ENCODE data around the gene DOCK2.
A peak's percentile ranks its signal among the peaks of the same experiment; 100 is the strongest.
"Not testable (repeated sequence)": the region's sequence is repeated elsewhere in the genome, so short reads cannot be mapped to it uniquely, and the experiment has no call there.

DOCK2 gene

DNA sequence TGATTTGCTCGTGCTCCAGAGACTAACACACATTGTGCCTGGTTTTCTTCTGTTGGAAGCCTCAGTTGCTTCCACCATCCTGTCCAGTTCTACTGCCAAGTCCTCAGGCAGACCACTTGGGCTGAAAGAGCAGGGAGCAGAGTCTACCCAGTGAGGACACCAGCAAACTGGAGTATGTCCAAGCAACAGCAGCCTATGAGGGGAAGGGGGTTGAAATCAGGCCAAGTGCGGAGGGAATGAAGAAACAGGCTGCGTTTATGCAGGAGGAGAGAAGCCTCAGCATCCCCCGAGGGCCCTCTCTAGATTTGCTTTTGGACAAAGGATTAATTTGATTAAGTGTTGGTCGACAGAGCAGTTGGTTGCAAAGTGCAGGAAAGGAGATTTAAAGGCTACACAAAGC, 14.5 kb downstream of the DOCK2 start:
- no peak for DNase-seq (ENCODE audit: insufficient read length, low spot score)
- no peak for FAIRE-seq
- no peak for TF ChIP-seq POLR2A (IDR thresholded peaks at IDR 0.05; ENCODE audit: low read depth, low read length)

DNA sequence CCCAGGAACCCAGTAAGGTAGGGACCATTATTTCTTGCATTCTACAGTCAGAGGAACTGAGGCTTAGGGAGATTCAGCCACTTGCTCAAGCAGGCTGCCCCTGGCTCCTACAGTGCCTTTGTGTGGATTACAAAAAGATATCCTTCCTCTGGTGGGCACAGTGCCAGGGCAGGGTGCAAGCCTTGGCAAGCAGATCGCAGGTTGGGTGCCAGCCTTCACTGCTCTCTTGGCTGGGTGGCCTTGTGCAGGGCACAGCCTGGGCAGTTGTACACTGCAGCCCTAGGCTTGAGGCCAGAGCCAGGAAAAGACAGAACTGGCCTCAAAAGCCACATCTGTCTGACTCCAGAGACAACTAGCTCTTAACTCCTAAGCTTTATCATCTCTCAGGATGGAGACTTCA, 15.0 kb downstream of the DOCK2 start:
- DNase-seq (ENCODE audit: insufficient read length, low spot score) (no peak), FAIRE-seq (no peak)
- no peak for TF ChIP-seq POLR2A (IDR thresholded peaks at IDR 0.05; ENCODE audit: low read depth, low read length)

- FAIRE-seq (no peak), DNase-seq (ENCODE audit: insufficient read length, low spot score) (no peak)
- TF ChIP-seq POLR2A (IDR thresholded peaks at IDR 0.05; ENCODE audit: low read depth, low read length), result no peak
Observed at GRCh38 chr5:169653091-169653490, 16.0 kb downstream of the DOCK2 start.

DNA sequence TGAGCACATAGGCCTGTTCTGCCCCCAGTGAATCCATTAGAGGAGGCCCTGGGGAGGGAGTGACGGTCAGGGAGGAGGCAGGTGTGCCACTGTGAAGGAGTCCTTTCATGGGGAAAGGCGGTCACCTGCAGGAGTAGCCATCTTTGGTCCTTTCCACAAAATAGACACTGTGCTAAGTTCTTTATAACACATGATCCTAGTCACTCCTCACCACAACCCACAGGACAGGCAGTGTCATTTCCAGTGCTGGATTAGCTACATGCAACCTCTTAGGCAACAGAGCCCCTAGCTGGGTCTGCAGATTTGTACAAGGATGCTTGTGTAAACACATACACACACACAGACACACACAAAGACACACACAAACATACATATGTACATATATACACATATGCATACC, 18.3 kb downstream of the DOCK2 start:
- DNase-seq (ENCODE audit: insufficient read length, low spot score), result no peak
- no peak for TF ChIP-seq POLR2A (IDR thresholded peaks at IDR 0.05; ENCODE audit: low read depth, low read length)
- no peak for FAIRE-seq

DNA sequence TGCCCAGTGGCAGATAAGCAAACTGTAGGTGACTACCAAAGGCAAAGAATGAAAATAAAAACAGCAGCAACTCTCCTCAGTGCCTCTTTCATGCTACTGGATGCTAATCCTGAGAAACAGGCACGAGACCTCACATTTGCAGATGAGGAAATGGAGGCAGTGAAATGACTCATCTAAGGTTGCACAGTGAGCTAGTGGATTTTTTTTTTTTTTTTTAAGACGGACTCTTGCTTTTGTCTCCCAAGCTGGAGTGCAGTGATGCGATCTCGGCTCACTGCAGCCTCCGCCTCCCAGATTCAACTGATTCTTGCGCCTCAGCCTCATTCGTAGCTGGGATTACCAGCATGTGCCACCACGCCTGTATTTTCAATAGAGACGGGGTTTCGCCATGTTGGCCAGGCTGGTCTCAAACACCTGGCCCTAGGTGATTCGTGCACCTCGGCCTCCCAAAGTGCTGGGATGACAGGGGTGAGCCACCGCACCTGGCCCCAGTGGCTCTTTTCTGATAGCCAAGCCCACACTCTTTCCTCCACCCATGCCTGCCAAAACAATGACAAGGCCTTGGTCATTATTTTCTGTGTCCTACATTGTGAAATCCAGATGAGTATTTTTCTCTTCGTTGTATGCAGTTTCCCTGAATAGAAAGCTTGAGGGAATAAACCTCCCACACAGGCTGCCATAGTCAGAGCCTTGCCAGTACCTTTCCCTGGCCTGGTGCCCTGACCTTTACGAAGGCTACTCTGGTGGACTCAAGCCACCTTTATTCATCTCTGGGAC, 19.2 kb downstream of the DOCK2 start:
- FAIRE-seq (no peak), DNase-seq (ENCODE audit: insufficient read length, low spot score) (no peak)
- TF ChIP-seq POLR2A (IDR thresholded peaks at IDR 0.05; ENCODE audit: low read depth, low read length), result no peak

- no peak for FAIRE-seq
- no peak for TF ChIP-seq POLR2A (IDR thresholded peaks at IDR 0.05; ENCODE audit: low read depth, low read length)
Observed at GRCh38 chr5:169657127-169657526, 20.1 kb downstream of the DOCK2 start.

DNA sequence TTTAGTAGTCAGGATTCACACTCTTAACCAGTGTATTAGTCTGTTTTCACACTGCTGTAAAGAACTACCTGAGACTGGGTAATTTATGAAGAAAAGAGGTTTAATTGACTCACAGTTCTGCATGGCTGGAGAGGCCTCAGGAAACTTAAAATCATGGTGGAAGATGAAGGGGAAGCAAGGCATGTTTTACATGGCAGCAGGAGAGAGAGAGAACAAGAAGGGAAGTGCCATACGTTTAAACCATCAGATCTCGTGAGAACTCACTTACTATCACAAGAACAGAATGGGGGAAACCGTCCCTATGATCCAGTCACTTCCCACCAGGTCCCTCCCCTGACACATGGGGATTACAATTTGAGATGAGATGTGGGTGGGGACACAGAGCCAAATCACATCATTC, 25.4 kb downstream of the DOCK2 start:
- not testable (repeated sequence) for DNase-seq (ENCODE audit: insufficient read length, low spot score); FAIRE-seq

More at GRCh38 chr5:169657127-169657526, 20.1 kb downstream of the DOCK2 start:
- DNase-seq (ENCODE audit: insufficient read length, low spot score), result no peak

DNA sequence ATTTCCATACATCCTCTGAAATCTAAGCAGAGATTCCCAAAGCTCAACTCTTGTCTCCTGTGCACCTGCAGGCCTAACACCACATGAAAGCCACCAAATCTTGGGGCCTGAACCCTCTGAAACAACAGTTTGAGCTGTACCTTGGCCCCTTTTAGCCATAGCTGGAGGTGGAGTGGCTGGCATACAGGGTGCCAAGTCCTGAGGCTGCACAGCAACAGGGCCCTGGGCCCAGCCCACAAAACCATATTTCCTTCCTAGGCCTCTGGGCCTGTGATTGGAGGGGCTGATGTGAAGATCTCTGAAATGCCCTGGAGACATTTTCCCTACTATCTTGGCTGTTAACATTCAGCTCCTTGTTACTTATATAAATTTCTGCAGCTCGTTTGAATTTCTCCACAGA, 26.5 kb downstream of the DOCK2 start:
- FAIRE-seq, result no peak

DNA sequence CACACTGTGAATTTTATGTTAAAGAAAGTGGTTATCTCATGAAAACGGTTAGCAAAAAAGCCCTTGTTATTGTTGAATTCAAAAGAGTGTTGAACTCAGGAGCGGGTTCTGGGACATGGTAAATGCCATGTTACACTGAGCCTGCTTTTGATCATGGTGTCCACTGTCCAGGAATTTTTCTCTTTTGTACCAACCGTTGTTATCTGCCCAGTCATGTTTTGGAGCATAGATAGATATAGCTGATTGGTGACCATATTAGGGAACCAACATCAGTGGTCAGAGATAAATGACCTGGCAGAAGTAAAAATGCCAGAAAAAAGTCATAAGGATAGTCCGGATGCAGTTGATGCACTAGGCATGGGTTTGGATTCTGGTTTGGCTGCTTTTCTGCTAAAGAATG, 29.3 kb downstream of the DOCK2 start:
- DNase-seq (ENCODE audit: insufficient read length, low spot score) (no peak), FAIRE-seq (no peak)
- TF ChIP-seq POLR2A (IDR thresholded peaks at IDR 0.05; ENCODE audit: low read depth, low read length), result no peak

More for the DNA sequence above, 26.5 kb downstream of the DOCK2 start:
- TF ChIP-seq POLR2A (IDR thresholded peaks at IDR 0.05; ENCODE audit: low read depth, low read length), result no peak
- no peak for DNase-seq (ENCODE audit: insufficient read length, low spot score)

DNA sequence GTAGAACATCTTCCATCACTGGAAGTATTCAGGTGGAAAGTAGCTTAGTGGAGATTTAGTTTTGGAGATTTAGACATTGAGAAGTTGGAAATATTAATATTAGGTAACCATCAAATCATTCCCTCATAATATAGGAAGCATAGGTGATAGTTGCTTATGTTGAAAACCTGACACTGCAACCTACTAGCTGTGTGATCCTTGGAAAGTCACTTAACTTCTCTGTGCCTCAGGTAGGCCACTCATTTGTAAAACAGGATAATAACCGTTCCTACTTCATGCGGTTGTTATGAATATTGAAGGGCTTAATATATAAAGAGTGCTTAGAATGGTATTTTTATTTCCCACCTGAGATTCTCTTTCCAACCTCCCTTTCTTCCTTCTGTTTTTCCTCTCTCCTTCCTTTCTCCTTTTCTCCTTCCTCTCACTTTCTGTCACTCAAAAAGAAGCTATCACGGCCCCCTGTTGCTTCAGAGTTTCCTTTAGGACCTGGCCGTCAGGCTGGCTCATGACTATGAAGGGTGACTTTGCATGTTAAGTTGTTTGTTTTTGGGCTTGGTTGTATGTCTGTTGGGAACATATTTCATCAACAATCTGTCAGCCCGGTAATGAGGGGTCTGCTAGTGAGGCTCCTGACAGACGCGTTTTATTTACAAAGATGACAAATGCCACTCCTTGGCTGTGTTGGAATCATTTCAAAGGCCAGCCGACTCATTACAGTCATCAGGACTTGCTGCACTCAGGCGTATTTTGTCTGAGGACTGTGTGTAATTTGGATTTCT, 31.0 kb downstream of the DOCK2 start:
- TF ChIP-seq POLR2A (IDR thresholded peaks at IDR 0.05; ENCODE audit: low read depth, low read length), result no peak
- DNase-seq (ENCODE audit: insufficient read length, low spot score), result no peak
- no peak for FAIRE-seq

GRCh38 chr5:169668732-169669131, 31.7 kb downstream of the DOCK2 start:
- FAIRE-seq, result no peak
- DNase-seq (ENCODE audit: insufficient read length, low spot score), result no peak
- TF ChIP-seq POLR2A (IDR thresholded peaks at IDR 0.05; ENCODE audit: low read depth, low read length), result no peak

GRCh38 chr5:169670769-169671525, 33.9 kb downstream of the DOCK2 start:
- no peak for DNase-seq (ENCODE audit: insufficient read length, low spot score)
- FAIRE-seq, result no peak
- no peak for TF ChIP-seq POLR2A (IDR thresholded peaks at IDR 0.05; ENCODE audit: low read depth, low read length)

DNA sequence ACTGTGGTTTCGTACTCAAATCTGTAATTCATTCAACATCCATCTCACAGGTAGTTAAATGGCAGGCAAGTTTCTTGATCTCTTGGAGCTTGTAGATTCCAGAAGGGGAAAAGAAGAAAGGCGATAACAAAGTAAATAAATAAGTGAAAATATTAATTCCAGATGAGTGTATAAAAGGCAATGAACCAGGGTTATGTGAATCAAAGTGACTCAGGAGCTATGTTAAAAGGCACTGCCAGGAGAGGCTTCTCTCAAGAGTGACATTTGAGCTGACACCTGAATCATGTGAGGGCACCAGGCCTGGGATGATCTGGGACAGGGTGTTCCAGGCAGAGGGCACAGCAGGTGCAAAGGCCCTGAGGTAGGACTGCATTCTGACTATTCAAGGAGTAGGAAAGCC, 45.0 kb downstream of the DOCK2 start:
- no peak for FAIRE-seq
- no peak for DNase-seq (ENCODE audit: insufficient read length, low spot score)
- no peak for TF ChIP-seq POLR2A (IDR thresholded peaks at IDR 0.05; ENCODE audit: low read depth, low read length)

DNA sequence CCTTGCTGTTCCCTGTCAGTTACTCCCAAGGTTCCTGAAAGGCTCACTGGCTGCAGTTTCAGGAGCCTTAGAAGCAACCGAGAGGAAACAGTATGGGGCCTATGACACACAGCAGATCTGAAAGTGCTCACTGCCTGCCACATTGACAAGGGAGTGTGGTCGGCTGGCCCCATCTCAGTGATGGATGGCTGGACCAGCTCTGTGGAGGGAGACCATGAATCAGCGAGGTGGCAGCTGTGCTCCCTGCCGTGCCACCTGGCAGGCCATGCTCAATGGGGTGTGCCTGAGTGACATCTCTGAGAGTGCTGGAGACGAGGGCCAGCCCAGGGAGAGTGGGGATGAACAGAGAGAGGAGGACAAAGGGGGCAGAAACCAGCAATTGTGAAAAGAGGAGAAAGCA, 49.1 kb downstream of the DOCK2 start:
- DNase-seq (ENCODE audit: insufficient read length, low spot score), result peak; percentile 40
- TF ChIP-seq POLR2A (IDR thresholded peaks at IDR 0.05; ENCODE audit: low read depth, low read length), result no peak
- FAIRE-seq, result peak; percentile 6
